ENCODE data around the gene ZDHHC9.

ZDHHC9 gene

GRCh38 chrX:129761596-129761995 lies 82.1 kb downstream of the ZDHHC9 start:
- no peak for DNase-seq

GRCh38 chrX:129760981-129761380 lies 82.7 kb downstream of the ZDHHC9 start:
- DNase-seq, result no peak

- DNase-seq, result no peak
Measured at GRCh38 chrX:129760155-129760554, 83.5 kb downstream of the ZDHHC9 start.

- DNase-seq, result no peak
Measured at GRCh38 chrX:129759576-129760061, 84.1 kb downstream of the ZDHHC9 start.

- no peak for DNase-seq
Measured at GRCh38 chrX:129755779-129756650, 87.7 kb downstream of the ZDHHC9 start.

GRCh38 chrX:129754056-129755024 lies 89.3 kb downstream of the ZDHHC9 start:
- DNase-seq, result no peak
